ENCODE data around the gene SNTB2.
"Not testable (repeated sequence)": the region's sequence is repeated elsewhere in the genome, so short reads cannot be mapped to it uniquely, and the experiment has no call there.

- TF ChIP-seq POLR2A, CTCF (IDR thresholded peaks at IDR 0.05): not testable (repeated sequence)
Measured at GRCh38 chr16:69139464-69139863, 47.5 kb upstream of the SNTB2 start.
